GM23338 (cell line): Measurements from ENCODE around the gene KCNMA1. TPM values are rescaled to one million over a fixed set of nuclear protein-coding genes. Genes with fewer than 3 reads are reported as not detected.

Source experiments
- ATAC-seq: fragments of 200-7000 bp; cut with Tn5 transposase; 3 replicates; pipeline ENCODE4 v1.9.1; 2020
- DNase-seq: peaks from one replicate; pipeline ENCODE4 v3.0.0-alpha.2; 2015; ENCODE audit warnings: low spot score
- H2AFZ ChIP-seq: fragments of 200-600 bp; sonication (generic); 2 replicates; pipeline ENCODE4 v1.8.0; 2016; ENCODE audit warnings: antibody characterized with exemption, mild to moderate bottlenecking, moderate library complexity
- H3F3A ChIP-seq: fragments of 200-600 bp; sonication (generic); replicated peaks from 2 replicates; pipeline ENCODE4 v1.8.0; 2017; ENCODE audit warnings: antibody characterized with exemption, mixed run types, low read depth
- H3K27ac ChIP-seq: fragments of 200-600 bp; sonication (generic); 2 replicates; pipeline ENCODE4 v1.6.1; 2016; ENCODE audit warnings: low read depth
- H3K27me3 ChIP-seq: fragments of 200-600 bp; sonication (generic); 2 replicates; pipeline ENCODE4 v1.8.0; 2016; ENCODE audit warnings: mild to moderate bottlenecking, mixed run types, moderate library complexity; ENCODE audit not compliant: insufficient read depth
- H3K36me3 ChIP-seq: fragments of 200-600 bp; sonication (generic); 2 replicates; pipeline ENCODE4 v1.8.0; 2016; ENCODE audit warnings: mild to moderate bottlenecking; ENCODE audit not compliant: insufficient read depth
- H3K4me1 ChIP-seq: fragments of 200-600 bp; sonication (generic); 2 replicates; pipeline ENCODE4 v1.8.0; 2016; ENCODE audit warnings: mild to moderate bottlenecking, moderate library complexity; ENCODE audit not compliant: insufficient read depth
- H3K4me2 ChIP-seq: fragments of 200-600 bp; sonication (generic); 2 replicates; pipeline ENCODE4 v1.7.1; 2017; ENCODE audit warnings: mixed run types
- H3K4me3 ChIP-seq: fragments of 200-600 bp; sonication (generic); 2 replicates; pipeline ENCODE4 v1.6.1; 2016; ENCODE audit warnings: mixed run types
- H3K79me2 ChIP-seq: fragments of 200-600 bp; sonication (generic); replicated peaks from 2 replicates; pipeline ENCODE4 v1.8.0; 2017; ENCODE audit warnings: mild to moderate bottlenecking; ENCODE audit not compliant: insufficient read depth
- H3K9me2 ChIP-seq: fragments of 200-600 bp; sonication (generic); 2 replicates; pipeline ENCODE4 v1.8.0; 2017; ENCODE audit not compliant: insufficient read depth
- H4K20me1 ChIP-seq: fragments of 200-600 bp; sonication (generic); replicated peaks from 2 replicates; pipeline ENCODE4 v1.8.0; 2017; ENCODE audit warnings: mild to moderate bottlenecking; ENCODE audit not compliant: insufficient read depth
- H3K27ac Mint-ChIP-seq: 2 replicates; pipeline ENCODE4 v1.8.0; 2020; ENCODE audit warnings: inconsistent platforms, mild to moderate bottlenecking, moderate library complexity, mixed read lengths
- H3K27me3 Mint-ChIP-seq: 3 replicates; pipeline ENCODE4 v1.8.0; 2022; ENCODE audit warnings: low read depth, mild to moderate bottlenecking, moderate library complexity, mixed read lengths, inconsistent platforms; ENCODE audit not compliant: insufficient read depth, poor library complexity
- H3K36me3 Mint-ChIP-seq: 3 replicates; pipeline ENCODE4 v1.8.0; 2021; ENCODE audit warnings: low read depth, mild to moderate bottlenecking, inconsistent platforms, moderate library complexity, mixed read lengths
- H3K4me1 Mint-ChIP-seq: 3 replicates; pipeline ENCODE4 v1.8.0; 2020; ENCODE audit warnings: mild to moderate bottlenecking, inconsistent platforms, mixed read lengths
- H3K4me3 Mint-ChIP-seq: 3 replicates; pipeline ENCODE4 v1.8.0; 2021; ENCODE audit warnings: moderate library complexity, mild to moderate bottlenecking, inconsistent platforms, mixed read lengths
- H3K9me3 Mint-ChIP-seq: 3 replicates; pipeline ENCODE4 v1.8.0; 2020; ENCODE audit warnings: moderate library complexity, mild to moderate bottlenecking, inconsistent platforms, mixed read lengths
- CREB1 ChIP-seq: fragments of 250-450 bp; sonication (Bioruptor Pico); IDR thresholded peaks from 2 replicates; pipeline ENCODE4 v1.5.0; 2020; ENCODE audit warnings: low read depth, mild to moderate bottlenecking, moderate library complexity
- CTCF ChIP-seq, 2 experiments: fragments of 200-600 bp in 1 of 2; sonication (generic) in 1 of 2; conservative IDR thresholded peaks; 2 replicates each; pipeline versions ENCODE4 v1.5.1 to v1.6.1; 2016 to 2017; ENCODE audit warnings: antibody characterized with exemption in 2 of 2, low read depth in 2 of 2, mild to moderate bottlenecking in 2 of 2, moderate library complexity in 1 of 2
- ETS1 ChIP-seq: IDR thresholded peaks from 2 replicates; pipeline ENCODE4 v1.6.1; 2016; ENCODE audit warnings: antibody characterized with exemption
- EZH2 ChIP-seq: fragments of 200-600 bp; sonication (generic); IDR thresholded peaks from one replicate; pipeline ENCODE4 v1.8.0; 2017; ENCODE audit warnings: antibody characterized with exemption, mild to moderate bottlenecking, low read depth; ENCODE audit not compliant: unreplicated experiment
- EZH2phosphoT487 ChIP-seq: fragments of 200-600 bp; sonication (generic); IDR thresholded peaks from one replicate; pipeline ENCODE4 v1.8.1; 2018; ENCODE audit warnings: antibody characterized with exemption; ENCODE audit not compliant: unreplicated experiment
- JUNB ChIP-seq: IDR thresholded peaks from one replicate; pipeline ENCODE4 v1.6.1; 2016; ENCODE audit warnings: antibody characterized with exemption; ENCODE audit not compliant: unreplicated experiment
- NANOG ChIP-seq: IDR thresholded peaks from 2 replicates; pipeline ENCODE4 v1.6.1; 2016; ENCODE audit warnings: antibody characterized with exemption, borderline replicate concordance
- POLR2AphosphoS5 ChIP-seq: IDR thresholded peaks from 2 replicates; pipeline ENCODE4 v1.6.1; 2016; ENCODE audit warnings: antibody characterized with exemption, low read depth
- REST ChIP-seq: IDR thresholded peaks from one replicate; pipeline ENCODE4 v1.6.1; 2018; ENCODE audit warnings: antibody characterized with exemption; ENCODE audit not compliant: unreplicated experiment
- STAT1 ChIP-seq: IDR thresholded peaks from one replicate; pipeline ENCODE4 v1.6.1; 2016; ENCODE audit warnings: antibody characterized with exemption; ENCODE audit not compliant: unreplicated experiment
- ZNF114 ChIP-seq: fragments of 250-450 bp; sonication (Bioruptor Pico); IDR thresholded peaks from 2 replicates; pipeline ENCODE4 v1.5.0; 2020; ENCODE audit warnings: mild to moderate bottlenecking, moderate library complexity
- ZNF331 ChIP-seq: fragments of 250-450 bp; sonication (Bioruptor Pico); IDR thresholded peaks from 2 replicates; pipeline ENCODE4 v1.5.0; 2020; ENCODE audit warnings: low read depth, mild to moderate bottlenecking, moderate library complexity
- ZNF462 ChIP-seq: fragments of 250-450 bp; sonication (Bioruptor Pico); IDR thresholded peaks from 2 replicates; pipeline ENCODE4 v1.5.0; 2020; ENCODE audit warnings: mild to moderate bottlenecking, moderate library complexity
- polyA plus RNA-seq: library from polyadenylated mRNA; unstranded; fragments of >200 nt; fragmentation: Nextera tagmentation; extraction: Ambion mirVana; gene quantifications from 2 replicates; pipeline ENCODE4 v1.2.1, GENCODE V29; 2016
- total RNA-seq: library from RNA; depleted of rRNA; stranded (reverse); fragments of >200 nt; shearing (Covaris generic); gene quantifications from 2 replicates; pipeline ENCODE4 v1.2.3, GENCODE V29; 2014

The KCNMA1 gene
- total and polyA plus RNA-seq, 2 experiments from 2014 or later: 8.2 to 9.0 TPM

GRCh38 chr10:77471069-77471536 is 166.5 kb downstream of the KCNMA1 start:
- Histone ChIP-seq H3K27ac (no peak overlapping the region), H3K27me3 (no peaks in the 10 kb centered on the region), H3K4me1 (no peaks in the 10 kb centered on the region), H3K36me3 (no peaks in the 10 kb centered on the region), H3K4me3 (no peak overlapping the region), H3K9me2 (peaks cover 11% of the 10 kb centered on the region; the same call in 1 of the 2 replicates), H2AFZ (no peak overlapping the region), H3K79me2 (no peaks in the 10 kb centered on the region), H3K4me2 (no peak overlapping the region), H3F3A (peaks cover 9% of the 10 kb centered on the region), H4K20me1 (no peaks in the 10 kb centered on the region)
- no peaks in the 10 kb centered on the region for H3K36me3 Mint-ChIP-seq
- H3K27me3 Mint-ChIP-seq: peaks cover 1% of the 10 kb centered on the region
- no peak overlapping the region for H3K4me3 Mint-ChIP-seq
- TF ChIP-seq CREB1 (CRISPR knock-in tag) (no peak), ZNF114 (no peak), EZH2phosphoT487 (no peak), NANOG (no peak), CTCF (conservative IDR thresholded peaks at IDR 0.05; ENCODE audit: low read depth in 2 of 2) (no peak), POLR2AphosphoS5 (no peak), ZNF462 (CRISPR knock-in tag) (no peak), ETS1 (no peak), STAT1 (no peak), REST (no peak), JUNB (no peak), ZNF331 (no peak), EZH2 (no peak)
- no peak for DNase-seq
- no peak for ATAC-seq
- no peak overlapping the region for H3K27ac Mint-ChIP-seq
- peaks cover 3% of the 10 kb centered on the region for H3K4me1 Mint-ChIP-seq
- no peaks in the 10 kb centered on the region for H3K9me3 Mint-ChIP-seq
